Measurements from ENCODE around the gene ATP5PD. TPM values are rescaled to one million over a fixed set of nuclear protein-coding genes. Genes with fewer than 3 reads are reported as not detected.

Gene ATP5PD
- total RNA-seq, 1 experiment from 2014 or later: 344 TPM

DNA sequence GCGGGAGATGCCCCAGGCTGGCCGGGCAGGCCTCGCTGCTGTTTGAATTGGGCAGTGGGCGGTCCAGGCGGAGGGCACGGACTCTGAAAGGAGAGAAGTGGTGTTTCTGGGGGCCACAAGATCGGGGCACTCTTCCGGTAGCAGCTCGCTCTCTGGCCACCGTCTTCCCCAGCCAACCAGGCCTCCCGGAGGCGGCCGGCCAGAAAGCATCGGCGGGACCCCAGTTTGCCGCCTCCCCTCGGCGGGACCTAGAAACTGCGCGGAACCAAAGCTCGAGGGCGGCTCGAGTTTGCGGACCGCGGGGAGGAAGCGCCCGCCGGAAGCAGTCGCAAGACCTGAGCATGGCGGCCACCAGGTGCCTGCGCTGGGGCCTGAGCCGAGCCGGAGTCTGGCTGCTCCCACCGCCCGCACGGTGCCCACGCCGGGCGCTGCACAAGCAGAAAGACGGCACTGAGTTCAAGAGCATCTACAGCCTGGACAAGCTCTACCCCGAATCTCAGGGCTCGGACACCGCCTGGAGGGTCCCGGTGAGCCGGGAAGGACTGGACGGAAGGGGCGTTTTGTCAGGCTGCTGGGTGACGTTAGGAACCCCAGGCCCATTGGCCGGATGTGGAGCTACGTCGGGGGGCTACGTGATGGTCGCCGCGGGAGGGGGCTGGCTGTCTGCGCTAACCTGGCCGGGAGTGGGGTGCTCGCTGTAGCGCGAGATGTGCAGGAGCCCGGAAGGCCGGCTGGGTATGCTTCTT is 34.2 kb downstream of the ATP5PD start, which contains the start of gene MRPL58:
Gene MRPL58, plus strand, starts transcription at position 325 of the 746 bp plus-strand sequence. Its CDS starts 17 bp downstream, at position 342.
- Histone ChIP-seq H2BK5ac (ENCODE audit: insufficient read length, low read length) (no peak within 1 kb of the TSS), H2BK15ac (ENCODE audit: low read depth, low read length) (no peak within 1 kb of the TSS; the same call in 1 of the 2 replicates), H2BK120ac (ENCODE audit: low read depth, low read length, poor library complexity, severe bottlenecking) (peak within 1 kb of the TSS; percentile 54), H3K4me2 (ENCODE audit: insufficient read depth, insufficient read length, low read length) (peak within 1 kb of the TSS; percentile 97), H4K8ac (replicated peaks; ENCODE audit: insufficient read length, low read depth, low read length) (no peak within 1 kb of the TSS), H3K18ac (ENCODE audit: insufficient read length, low read depth, low read length) (peak within 1 kb of the TSS; percentile 100), H3K79me2 (ENCODE audit: insufficient read depth, low read length) (no peaks in the 10 kb centered on the region), H3K23me2 (ENCODE audit: insufficient read length, low read depth, low read length, poor library complexity, severe bottlenecking) (peaks cover 10% of the 10 kb centered on the region), H4K5ac (ENCODE audit: insufficient read length, low read depth, low read length) (peak within 1 kb of the TSS; percentile 91), H2BK20ac (ENCODE audit: low read depth, low read length, poor library complexity, severe bottlenecking) (no peak within 1 kb of the TSS), H3K56ac (ENCODE audit: insufficient read length, low read depth, low read length) (no peak within 1 kb of the TSS), H3K9me3 (ENCODE audit: control insufficient read depth, low read depth, low read length) (no peaks in the 10 kb centered on the region), H3K27ac (ENCODE audit: insufficient read length, low read depth, low read length) (peak within 1 kb of the TSS; percentile 63), H3T11ph (ENCODE audit: low read length) (no peak within 1 kb of the TSS), H4K91ac (ENCODE audit: insufficient read length, low read depth, low read length) (no peak within 1 kb of the TSS), H3K14ac (ENCODE audit: insufficient read depth, low read length) (peak within 1 kb of the TSS; percentile 99), H2BK12ac (ENCODE audit: insufficient read length, low read depth, low read length) (peak within 1 kb of the TSS; percentile 43), H3K4ac (ENCODE audit: low read depth, low read length) (peak within 1 kb of the TSS; percentile 27; the same call in 1 of the 2 replicates), H3K79me1 (ENCODE audit: insufficient read depth, low read depth, low read length, poor library complexity, severe bottlenecking) (no peaks in the 10 kb centered on the region), H3K9ac (ENCODE audit: extremely low read depth, insufficient read length, low read length) (peak within 1 kb of the TSS; percentile 95), H4K20me1 (ENCODE audit: control insufficient read depth, insufficient read depth, insufficient read length) (no peaks in the 10 kb centered on the region), H2AFZ (ENCODE audit: low read length) (no peak within 1 kb of the TSS), H3K23ac (ENCODE audit: insufficient read length, low read depth, low read length) (no peak within 1 kb of the TSS), H3K27me3 (ENCODE audit: insufficient read depth, low read length) (no peaks in the 10 kb centered on the region), H2AK5ac (ENCODE audit: insufficient read length, low read length) (no peak within 1 kb of the TSS), H3K4me1 (ENCODE audit: insufficient read depth, low read length) (no peaks in the 10 kb centered on the region; the same call in 1 of the 2 replicates)
- H3K4me3 Mint-ChIP-seq: peak within 1 kb of the TSS; percentile 87
- H3K4me1 Mint-ChIP-seq: peaks cover 23 to 25% of the 10 kb centered on the region in 2 experiments
- TF ChIP-seq, protein P1, sequence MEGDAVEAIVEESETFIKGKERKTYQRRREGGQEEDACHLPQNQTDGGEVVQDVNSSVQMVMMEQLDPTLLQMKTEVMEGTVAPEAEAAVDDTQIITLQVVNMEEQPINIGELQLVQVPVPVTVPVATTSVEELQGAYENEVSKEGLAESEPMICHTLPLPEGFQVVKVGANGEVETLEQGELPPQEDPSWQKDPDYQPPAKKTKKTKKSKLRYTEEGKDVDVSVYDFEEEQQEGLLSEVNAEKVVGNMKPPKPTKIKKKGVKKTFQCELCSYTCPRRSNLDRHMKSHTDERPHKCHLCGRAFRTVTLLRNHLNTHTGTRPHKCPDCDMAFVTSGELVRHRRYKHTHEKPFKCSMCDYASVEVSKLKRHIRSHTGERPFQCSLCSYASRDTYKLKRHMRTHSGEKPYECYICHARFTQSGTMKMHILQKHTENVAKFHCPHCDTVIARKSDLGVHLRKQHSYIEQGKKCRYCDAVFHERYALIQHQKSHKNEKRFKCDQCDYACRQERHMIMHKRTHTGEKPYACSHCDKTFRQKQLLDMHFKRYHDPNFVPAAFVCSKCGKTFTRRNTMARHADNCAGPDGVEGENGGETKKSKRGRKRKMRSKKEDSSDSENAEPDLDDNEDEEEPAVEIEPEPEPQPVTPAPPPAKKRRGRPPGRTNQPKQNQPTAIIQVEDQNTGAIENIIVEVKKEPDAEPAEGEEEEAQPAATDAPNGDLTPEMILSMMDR (conservative IDR thresholded peaks at IDR 0.05): peak; percentile 55
- DNase-seq: peak; percentile 97
- H3K9me3 Mint-ChIP-seq: no peaks in the 10 kb centered on the region
- H3K27ac Mint-ChIP-seq: peak within 1 kb of the TSS; percentile 91 to 98 (median 96)
- peaks cover 6 to 16% (median 9%) of the 10 kb centered on the region in 3 experiments; a peak in 4 of 7 replicates for H3K36me3 Mint-ChIP-seq (ENCODE audit: insufficient read depth in 1 of 3, low read depth in 3 of 3)
- peaks cover 1% of the 10 kb centered on the region for H3K27me3 Mint-ChIP-seq (ENCODE audit: low read depth)
- WGBS (ENCODE audit: extremely low coverage, insufficient read length, low lambda C conversion rate): no CpG with 5 or more reads among the region's 63 CpGs
